Tibial nerve (tissue), 4 donors: ENCODE measurements around the gene SSC4D.

ENCODE experiments used
- CTCF ChIP-seq, 5 experiments: fragments of 200-600 bp in 3 of 5; fragments of 450-650 bp in 2 of 5; sonication (generic) in 3 of 5; IDR thresholded peaks; one replicate each; pipeline ENCODE4 v1.5.1; 2016 to 2019; ENCODE audit warnings: antibody characterized with exemption in 5 of 5, mild to moderate bottlenecking in 3 of 5, moderate library complexity in 2 of 5
- EP300 ChIP-seq, 2 donors: sonication (generic); formaldehyde crosslinking; IDR thresholded peaks; one replicate each; pipeline ENCODE4 v1.6.1; 2017; ENCODE audit warnings: antibody characterized with exemption in 2 of 2, mild to moderate bottlenecking in 1 of 2
- POLR2A ChIP-seq, 2 donors: fragments of 450-650 bp; IDR thresholded peaks; one replicate each; pipeline ENCODE4 v1.6.1; 2017; ENCODE audit warnings: antibody characterized with exemption in 2 of 2, mild to moderate bottlenecking in 2 of 2, moderate library complexity in 2 of 2

GRCh38 chr7:76356823-76357222, 52.7 kb downstream of the SSC4D start:
- no peak for TF ChIP-seq CTCF (IDR thresholded peaks at IDR 0.05)
- TF ChIP-seq EP300 (IDR thresholded peaks at IDR 0.05) = no peak
- no peak for TF ChIP-seq POLR2A (IDR thresholded peaks at IDR 0.05)
